PC-9 (cell line): Measurements from ENCODE around the gene HSPA12B. TPM values are rescaled to one million over a fixed set of nuclear protein-coding genes. Genes with fewer than 3 reads are reported as not detected.

Experiments used
- BruUV-seq: library from RNA; stranded (reverse); fragments of 400-500 nt; replicated peaks from 2 replicates; lab custom pipeline; 2021; lab: Mats Ljungman, UMichigan
- CTCF ChIA-PET: fragments of 300-600 bp; sonication (Branson Sonifier 250); formaldehyde crosslinking; loops from one replicate; lab custom pipeline; 2022; ENCODE audit warnings: antibody characterized with exemption; lab: Charles Lee
- POLR2A ChIA-PET: fragments of 300-600 bp; sonication (Branson Sonifier 250); formaldehyde crosslinking; loops from one replicate; lab custom pipeline; 2022; ENCODE audit warnings: antibody characterized with exemption; ENCODE audit not compliant: unreplicated experiment; lab: Charles Lee
- DNase-seq, 2 experiments: peaks; one replicate each; pipeline versions ENCODE4 v3.0.0 to v3.0.0-alpha.2; 2015 to 2022; ENCODE audit warnings: mixed read lengths in 1 of 2
- H2AFZ ChIP-seq: fragments of 200-600 bp; sonication (generic); 2 replicates; pipeline ENCODE4 v1.8.1; 2017; ENCODE audit warnings: antibody characterized with exemption
- H3F3A ChIP-seq: fragments of 200-600 bp; sonication (generic); 2 replicates; pipeline ENCODE4 v1.8.1; 2017; ENCODE audit warnings: antibody characterized with exemption, mild to moderate bottlenecking, low read depth; ENCODE audit not compliant: insufficient read depth
- H3K27ac ChIP-seq: fragments of 200-600 bp; sonication (generic); 2 replicates; pipeline ENCODE4 v1.6.1; 2016; ENCODE audit warnings: mixed run types
- H3K27me3 ChIP-seq: fragments of 200-600 bp; sonication (generic); 2 replicates; pipeline ENCODE4 v1.6.1; 2016; ENCODE audit warnings: low read depth, mixed run types; ENCODE audit not compliant: insufficient read depth
- H3K36me3 ChIP-seq: fragments of 200-600 bp; sonication (generic); 2 replicates; pipeline ENCODE4 v1.6.1; 2016; ENCODE audit warnings: low read depth, mixed run types
- H3K4me1 ChIP-seq: fragments of 200-600 bp; sonication (generic); replicated peaks from 2 replicates; pipeline ENCODE4 v1.6.1; 2016; ENCODE audit warnings: mixed run types; ENCODE audit not compliant: insufficient read depth
- H3K4me2 ChIP-seq: fragments of 200-600 bp; sonication (generic); 2 replicates; pipeline ENCODE4 v1.6.1; 2017; ENCODE audit warnings: mixed run types
- H3K4me3 ChIP-seq: fragments of 200-600 bp; sonication (generic); 2 replicates; pipeline ENCODE4 v1.6.1; 2016; ENCODE audit warnings: mixed run types
- H3K79me2 ChIP-seq: fragments of 200-600 bp; sonication (generic); 2 replicates; pipeline ENCODE4 v1.6.1; 2017; ENCODE audit warnings: low read depth, mixed run types
- H3K9me2 ChIP-seq: fragments of 200-600 bp; sonication (generic); 2 replicates; pipeline ENCODE4 v1.8.1; 2017; ENCODE audit warnings: mild to moderate bottlenecking; ENCODE audit not compliant: insufficient read depth
- H3K9me3 ChIP-seq: fragments of 200-600 bp; sonication (generic); 2 replicates; pipeline ENCODE4 v1.8.1; 2016; ENCODE audit warnings: low read depth; ENCODE audit not compliant: insufficient read depth
- H4K20me1 ChIP-seq: fragments of 200-600 bp; sonication (generic); 2 replicates; pipeline ENCODE4 v1.8.1; 2017; ENCODE audit not compliant: insufficient read depth
- EZH2 ChIP-seq: fragments of 200-600 bp; sonication (generic); IDR thresholded peaks from 2 replicates; pipeline ENCODE4 v1.8.0; 2017; ENCODE audit warnings: antibody characterized with exemption, low read depth
- intact Hi-C: fragments of 100-400 bp; cut with micrococcal nuclease; formaldehyde crosslinking; loops from one replicate; pipeline ENCODE4 v1.10.0; 2022; ENCODE audit not compliant: unreplicated experiment
- total RNA-seq: library from RNA; stranded (reverse); gene quantifications from 2 replicates; pipeline ENCODE4 v1.2.3, GENCODE V29; 2021
- TF ChIP-seq, protein P1 (sequence below): fragments of 200-600 bp; sonication (generic); conservative IDR thresholded peaks from 2 replicates; pipeline ENCODE4 v1.6.1; 2017; ENCODE audit warnings: mixed run types, antibody characterized with exemption, mild to moderate bottlenecking, moderate library complexity

HSPA12B gene
- total RNA-seq, 1 experiment from 2014 or later, result not detected

DNA sequence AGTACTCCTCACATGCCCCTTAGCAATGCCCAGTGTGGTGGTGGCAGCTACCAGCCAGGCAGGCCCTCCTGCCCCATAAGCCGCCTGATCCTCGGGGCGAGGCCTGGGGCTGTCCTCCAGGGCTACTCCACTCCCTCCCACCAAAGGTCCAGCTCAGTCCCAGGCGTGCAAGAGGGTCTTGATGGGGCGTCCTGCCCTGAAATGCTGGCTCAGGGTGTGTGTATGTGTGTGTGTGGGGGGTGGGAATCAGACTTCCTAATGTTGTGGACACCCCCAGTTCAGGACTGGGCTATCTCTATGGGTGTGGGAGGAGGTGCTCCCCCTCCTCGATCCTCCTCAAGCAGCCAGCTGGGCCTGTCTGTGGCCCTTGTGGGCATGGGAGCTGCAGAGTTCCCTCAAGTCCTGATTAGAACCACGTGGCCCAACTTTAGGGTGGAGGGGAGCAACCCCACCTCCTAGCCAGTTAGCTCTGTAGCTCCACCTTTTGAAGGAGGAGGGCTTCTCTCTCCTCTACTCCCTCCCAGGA, 7.5 kb downstream of the HSPA12B start:
- no peak overlapping the region for H2AFZ ChIP-seq
- H3K27me3 ChIP-seq, result no peaks in the 10 kb centered on the region
- no TSS peak for BruUV-seq
- no peaks in the 10 kb centered on the region for H3K9me3 ChIP-seq
- ChIA-PET POLR2A (no interaction called here), CTCF (interaction anchor here (0.5 kb wide), 1 partner anchor 176 kb away, joined by 3 read pairs; no protein-coding TSS in a partner anchor)
- no peaks in the 10 kb centered on the region for H3K79me2 ChIP-seq
- no peaks in the 10 kb centered on the region for H3K9me2 ChIP-seq
- intact Hi-C loops, result no loop called here
- no peaks in the 10 kb centered on the region for H4K20me1 ChIP-seq
- no peak for DNase-seq
- no peak overlapping the region for H3K27ac ChIP-seq
- TF ChIP-seq, protein P1, sequence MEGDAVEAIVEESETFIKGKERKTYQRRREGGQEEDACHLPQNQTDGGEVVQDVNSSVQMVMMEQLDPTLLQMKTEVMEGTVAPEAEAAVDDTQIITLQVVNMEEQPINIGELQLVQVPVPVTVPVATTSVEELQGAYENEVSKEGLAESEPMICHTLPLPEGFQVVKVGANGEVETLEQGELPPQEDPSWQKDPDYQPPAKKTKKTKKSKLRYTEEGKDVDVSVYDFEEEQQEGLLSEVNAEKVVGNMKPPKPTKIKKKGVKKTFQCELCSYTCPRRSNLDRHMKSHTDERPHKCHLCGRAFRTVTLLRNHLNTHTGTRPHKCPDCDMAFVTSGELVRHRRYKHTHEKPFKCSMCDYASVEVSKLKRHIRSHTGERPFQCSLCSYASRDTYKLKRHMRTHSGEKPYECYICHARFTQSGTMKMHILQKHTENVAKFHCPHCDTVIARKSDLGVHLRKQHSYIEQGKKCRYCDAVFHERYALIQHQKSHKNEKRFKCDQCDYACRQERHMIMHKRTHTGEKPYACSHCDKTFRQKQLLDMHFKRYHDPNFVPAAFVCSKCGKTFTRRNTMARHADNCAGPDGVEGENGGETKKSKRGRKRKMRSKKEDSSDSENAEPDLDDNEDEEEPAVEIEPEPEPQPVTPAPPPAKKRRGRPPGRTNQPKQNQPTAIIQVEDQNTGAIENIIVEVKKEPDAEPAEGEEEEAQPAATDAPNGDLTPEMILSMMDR, result no peak
- TF ChIP-seq EZH2, result no peak
- no peaks in the 10 kb centered on the region for H3K36me3 ChIP-seq
- H3K4me3 ChIP-seq, result no peak overlapping the region
- H3K4me1 ChIP-seq, result no peaks in the 10 kb centered on the region
- peaks cover 10% of the 10 kb centered on the region; the same call in 1 of the 2 replicates for H3F3A ChIP-seq
- H3K4me2 ChIP-seq, result no peak overlapping the region

GRCh38 chr20:3740615-3741301, 8.3 kb downstream of the HSPA12B start:
- Histone ChIP-seq H3K79me2 (no peaks in the 10 kb centered on the region), H3K4me1 (no peaks in the 10 kb centered on the region), H2AFZ (no peak overlapping the region), H3K9me2 (no peaks in the 10 kb centered on the region), H3K27ac (no peak overlapping the region), H3K4me3 (no peak overlapping the region), H3K27me3 (no peaks in the 10 kb centered on the region), H3F3A (peaks cover 10% of the 10 kb centered on the region; the same call in 1 of the 2 replicates), H3K9me3 (no peaks in the 10 kb centered on the region), H3K36me3 (no peaks in the 10 kb centered on the region), H4K20me1 (no peaks in the 10 kb centered on the region), H3K4me2 (no peak overlapping the region)
- BruUV-seq, result no TSS peak
- POLR2A ChIA-PET, result no interaction called here
- TF ChIP-seq EZH2, result no peak
- TF ChIP-seq, protein P1, result no peak
- intact Hi-C loops, result no loop called here
- no peak for DNase-seq
- CTCF ChIA-PET, result interaction anchor here (0.6 kb wide), 1 partner anchor 125 kb away, joined by 3 read pairs; no protein-coding TSS in a partner anchor

DNA sequence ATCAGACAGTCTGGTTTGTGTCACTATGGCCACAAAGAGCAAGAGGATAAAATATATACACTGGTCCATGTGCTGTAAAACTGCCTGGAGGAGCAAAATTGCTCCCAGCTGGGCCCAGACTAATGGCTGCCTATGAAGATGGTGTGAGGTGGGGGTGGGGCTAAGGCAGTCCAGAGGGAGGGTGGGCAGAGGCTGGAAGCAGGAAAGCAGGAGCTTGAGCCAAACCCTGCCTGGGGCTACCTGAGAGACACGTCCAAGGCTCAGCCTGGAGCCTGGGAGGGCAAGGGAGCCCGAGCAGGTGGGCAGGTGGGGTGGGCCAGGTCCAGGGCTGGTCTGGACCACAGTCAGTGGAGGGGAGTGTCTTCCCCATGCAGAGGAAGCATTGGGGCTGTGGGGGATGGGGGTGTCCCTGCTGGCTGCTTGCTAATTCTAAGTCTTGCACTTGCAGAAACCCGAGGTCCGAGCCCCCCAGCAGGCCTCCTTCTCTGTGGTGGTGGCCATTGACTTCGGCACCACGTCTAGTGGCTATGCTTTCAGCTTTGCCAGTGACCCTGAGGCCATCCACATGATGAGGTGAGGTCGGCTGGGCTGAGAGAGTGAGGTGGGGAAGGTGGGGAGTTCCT, 9.5 kb downstream of the HSPA12B start:
- CTCF ChIA-PET, result interaction anchor here (0.6 kb wide), 1 partner anchor 124 kb away, joined by 3 read pairs; no protein-coding TSS in a partner anchor

More for the DNA sequence above, 9.5 kb downstream of the HSPA12B start:
- Histone ChIP-seq H3K79me2 (no peaks in the 10 kb centered on the region), H3K9me3 (no peaks in the 10 kb centered on the region), H3K27ac (no peak overlapping the region), H3K4me1 (no peaks in the 10 kb centered on the region), H3F3A (peaks cover 10% of the 10 kb centered on the region; the same call in 1 of the 2 replicates), H3K4me2 (no peak overlapping the region), H3K9me2 (no peaks in the 10 kb centered on the region), H4K20me1 (no peaks in the 10 kb centered on the region), H3K36me3 (no peaks in the 10 kb centered on the region), H3K4me3 (no peak overlapping the region), H3K27me3 (no peaks in the 10 kb centered on the region), H2AFZ (no peak overlapping the region)
- no peak for TF ChIP-seq EZH2
- no peak for DNase-seq
- POLR2A ChIA-PET, result no interaction called here
- intact Hi-C loops, result no loop called here
- BruUV-seq, result no TSS peak
